SW 1271 (cell line): ENCODE measurements around the gene ADK.
"Not testable (repeated sequence)": the region's sequence is repeated elsewhere in the genome, so short reads cannot be mapped to it uniquely, and the experiment has no call there.

Experiments
- DNase-seq, 2 experiments: peaks; one replicate each; lab custom pipeline; 2025; lab: John Stamatoyannopoulos, UW

ADK gene

GRCh38 chr10:74238516-74238915, 87.5 kb downstream of the ADK start:
- no peak for DNase-seq

- no peak for DNase-seq
Measured at GRCh38 chr10:74243067-74243466, 92.0 kb downstream of the ADK start.

GRCh38 chr10:74244097-74244685, 93.2 kb downstream of the ADK start:
- DNase-seq = peak in 1 of 2 experiments; percentile 20

- DNase-seq = no peak
Measured at GRCh38 chr10:74244807-74245206, 93.8 kb downstream of the ADK start.

- no peak for DNase-seq
Measured at GRCh38 chr10:74246495-74246894, 95.5 kb downstream of the ADK start.

- DNase-seq = no peak
Measured at GRCh38 chr10:74249865-74250264, 98.8 kb downstream of the ADK start.

- DNase-seq = no peak
Measured at GRCh38 chr10:74255214-74255613, 104.2 kb downstream of the ADK start.

GRCh38 chr10:74255888-74256357, 104.9 kb downstream of the ADK start:
- DNase-seq = no peak

GRCh38 chr10:74262856-74263255, 111.8 kb downstream of the ADK start:
- no peak for DNase-seq

- DNase-seq = no peak
Measured at GRCh38 chr10:74263996-74264395, 113.0 kb downstream of the ADK start.

GRCh38 chr10:74272288-74272687, 121.3 kb downstream of the ADK start:
- no peak for DNase-seq

GRCh38 chr10:74275755-74276290, 124.8 kb downstream of the ADK start:
- DNase-seq = no peak

GRCh38 chr10:74276416-74276815, 125.4 kb downstream of the ADK start:
- DNase-seq = no peak

- no peak for DNase-seq
Measured at GRCh38 chr10:74282151-74282847, 131.3 kb downstream of the ADK start.

- no peak for DNase-seq
Measured at GRCh38 chr10:74282848-74283210, 131.8 kb downstream of the ADK start.

GRCh38 chr10:74289188-74289587, 138.2 kb downstream of the ADK start:
- no peak for DNase-seq

GRCh38 chr10:74289951-74290350, 138.9 kb downstream of the ADK start:
- DNase-seq = no peak

GRCh38 chr10:74290708-74291107, 139.7 kb downstream of the ADK start:
- DNase-seq = peak in 1 of 2 experiments; percentile 3

- no peak for DNase-seq
Measured at GRCh38 chr10:74292871-74293427, 141.9 kb downstream of the ADK start.

GRCh38 chr10:74293686-74294371, 142.8 kb downstream of the ADK start:
- DNase-seq = peak in 1 of 2 experiments; percentile 47

GRCh38 chr10:74297389-74298080, 146.5 kb downstream of the ADK start:
- no peak for DNase-seq

GRCh38 chr10:74300074-74300621, 149.1 kb downstream of the ADK start:
- not testable (repeated sequence) for DNase-seq
